Osteoblast (primary cell): Measurements from ENCODE around the gene MACROD2. TPM values are rescaled to one million over a fixed set of nuclear protein-coding genes. Genes with fewer than 3 reads are reported as not detected.
"Not testable (repeated sequence)": the region's sequence is repeated elsewhere in the genome, so short reads cannot be mapped to it uniquely, and the experiment has no call there.

Experiments
- DNase-seq: peaks from one replicate; pipeline ENCODE4 v3.0.0; 2011; ENCODE audit warnings: low spot score, mixed read lengths; ENCODE audit not compliant: insufficient read length; ENCODE audit errors: missing footprints
- H2AFZ ChIP-seq: 2 replicates; pipeline ENCODE4 v1.6.0; 2011; ENCODE audit warnings: mild to moderate bottlenecking, low read length
- H3K27ac ChIP-seq: 2 replicates; pipeline ENCODE4 v1.5.1; 2011; ENCODE audit warnings: mild to moderate bottlenecking, low read depth, low read length, moderate library complexity
- H3K27me3 ChIP-seq: 2 replicates; pipeline ENCODE4 v1.6.0; 2012; ENCODE audit warnings: mild to moderate bottlenecking, control low read depth, inconsistent platforms, low read length, moderate library complexity; ENCODE audit not compliant: insufficient read depth
- H3K36me3 ChIP-seq: 2 replicates; pipeline ENCODE4 v1.5.1; 2011; ENCODE audit warnings: mild to moderate bottlenecking, low read length, control low read depth, moderate library complexity; ENCODE audit not compliant: insufficient read depth
- H3K4me1 ChIP-seq: 2 replicates; pipeline ENCODE4 v1.5.1; 2011; ENCODE audit warnings: mild to moderate bottlenecking, low read length, control low read depth, moderate library complexity; ENCODE audit not compliant: insufficient read depth
- H3K4me2 ChIP-seq: 2 replicates; pipeline ENCODE4 v1.6.0; 2011; ENCODE audit warnings: mild to moderate bottlenecking, low read length; ENCODE audit not compliant: insufficient read depth
- H3K4me3 ChIP-seq: fragments of 200-600 bp; sonication (generic); 3 replicates; pipeline ENCODE4 v1.5.1; 2012; ENCODE audit warnings: mild to moderate bottlenecking, low read length, inconsistent platforms; ENCODE audit not compliant: insufficient read depth
- H3K79me2 ChIP-seq: 2 replicates; pipeline ENCODE4 v1.6.0; 2012; ENCODE audit warnings: mild to moderate bottlenecking, low read length, control low read depth, inconsistent platforms; ENCODE audit not compliant: insufficient read depth
- H3K9me3 ChIP-seq: 2 replicates; pipeline ENCODE4 v1.5.1; 2011; ENCODE audit warnings: low read depth, low read length, control low read depth
- H4K20me1 ChIP-seq: 2 replicates; pipeline ENCODE4 v1.6.0; 2012; ENCODE audit warnings: mild to moderate bottlenecking, low read length, control low read depth; ENCODE audit not compliant: insufficient read depth
- total RNA-seq: library from RNA; depleted of rRNA; stranded (reverse); fragments of >200 nt; gene quantifications from 2 replicates; pipeline ENCODE4 v1.2.3, GENCODE V29; 2012
- TF ChIP-seq, protein P1 (sequence below): IDR thresholded peaks from 2 replicates; pipeline ENCODE4 v1.5.1; 2011; ENCODE audit warnings: mild to moderate bottlenecking, low read depth, low read length, moderate library complexity; ENCODE audit errors: extremely low read depth

MACROD2 gene
- total RNA-seq, 1 donor, result 4.0 TPM

DNA sequence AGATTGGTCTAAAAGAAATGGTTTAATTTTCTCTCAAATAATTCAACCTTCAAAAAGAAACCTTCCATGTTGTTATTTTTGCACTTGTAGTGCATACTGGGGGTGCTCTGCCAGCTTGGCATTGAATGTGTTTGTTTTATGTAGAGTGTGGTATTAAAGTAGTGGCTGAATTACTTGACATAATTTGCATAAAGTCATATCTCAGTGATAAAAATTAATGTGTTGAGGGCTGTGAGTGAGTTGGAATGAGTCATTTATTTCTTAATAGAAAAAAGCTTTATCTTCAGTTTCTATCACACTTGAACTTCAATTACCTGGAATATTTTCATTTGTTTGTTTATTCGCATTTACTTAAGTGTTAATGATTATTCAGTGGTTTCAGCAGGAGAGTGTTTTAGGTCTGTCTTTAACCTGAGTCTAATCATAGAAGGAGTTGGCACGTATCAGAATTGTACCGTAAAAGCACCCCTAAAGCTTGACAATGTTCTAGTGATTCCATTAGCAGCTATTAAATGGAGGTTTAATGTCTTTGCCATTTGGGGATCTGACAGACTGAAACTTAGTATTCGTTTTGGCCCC, 1143.3 kb downstream of the MACROD2 start:
- TF ChIP-seq, protein P1, sequence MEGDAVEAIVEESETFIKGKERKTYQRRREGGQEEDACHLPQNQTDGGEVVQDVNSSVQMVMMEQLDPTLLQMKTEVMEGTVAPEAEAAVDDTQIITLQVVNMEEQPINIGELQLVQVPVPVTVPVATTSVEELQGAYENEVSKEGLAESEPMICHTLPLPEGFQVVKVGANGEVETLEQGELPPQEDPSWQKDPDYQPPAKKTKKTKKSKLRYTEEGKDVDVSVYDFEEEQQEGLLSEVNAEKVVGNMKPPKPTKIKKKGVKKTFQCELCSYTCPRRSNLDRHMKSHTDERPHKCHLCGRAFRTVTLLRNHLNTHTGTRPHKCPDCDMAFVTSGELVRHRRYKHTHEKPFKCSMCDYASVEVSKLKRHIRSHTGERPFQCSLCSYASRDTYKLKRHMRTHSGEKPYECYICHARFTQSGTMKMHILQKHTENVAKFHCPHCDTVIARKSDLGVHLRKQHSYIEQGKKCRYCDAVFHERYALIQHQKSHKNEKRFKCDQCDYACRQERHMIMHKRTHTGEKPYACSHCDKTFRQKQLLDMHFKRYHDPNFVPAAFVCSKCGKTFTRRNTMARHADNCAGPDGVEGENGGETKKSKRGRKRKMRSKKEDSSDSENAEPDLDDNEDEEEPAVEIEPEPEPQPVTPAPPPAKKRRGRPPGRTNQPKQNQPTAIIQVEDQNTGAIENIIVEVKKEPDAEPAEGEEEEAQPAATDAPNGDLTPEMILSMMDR, result no peak
- no peak overlapping the region for H3K27ac ChIP-seq
- no peak overlapping the region for H3K4me3 ChIP-seq
- no peak overlapping the region for H3K4me2 ChIP-seq
- H3K27me3 ChIP-seq, result no peaks in the 10 kb centered on the region
- H4K20me1 ChIP-seq, result no peaks in the 10 kb centered on the region
- H3K9me3 ChIP-seq, result no peaks in the 10 kb centered on the region
- no peaks in the 10 kb centered on the region for H3K4me1 ChIP-seq
- H3K79me2 ChIP-seq, result no peaks in the 10 kb centered on the region
- DNase-seq, result no peak
- H3K36me3 ChIP-seq, result no peaks in the 10 kb centered on the region
- no peak overlapping the region for H2AFZ ChIP-seq

DNA sequence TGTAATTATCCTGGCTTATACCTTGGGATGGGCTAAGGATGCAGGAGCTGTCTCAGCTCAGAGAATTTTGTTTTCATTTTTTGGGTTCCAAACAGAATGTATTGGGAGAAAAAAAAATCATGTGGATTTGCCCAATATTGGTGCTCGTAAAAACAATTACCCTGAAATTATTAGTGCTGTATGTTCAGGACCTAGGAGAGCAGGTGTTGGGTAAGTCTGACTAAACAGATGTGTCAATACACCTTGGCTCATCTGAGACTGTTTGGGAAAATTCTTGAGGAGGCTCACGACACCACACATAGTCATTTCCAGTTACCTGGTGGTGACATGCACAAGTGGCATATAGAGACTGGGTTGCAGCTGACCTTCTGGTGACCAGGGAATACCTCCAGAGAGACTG, 1144.2 kb downstream of the MACROD2 start:
- no peak for DNase-seq
- no peak overlapping the region for H3K4me3 ChIP-seq
- no peaks in the 10 kb centered on the region for H3K9me3 ChIP-seq
- no peak overlapping the region for H2AFZ ChIP-seq
- H3K27ac ChIP-seq, result no peak overlapping the region
- H3K79me2 ChIP-seq, result no peaks in the 10 kb centered on the region
- TF ChIP-seq, protein P1, result no peak
- H3K4me2 ChIP-seq, result no peak overlapping the region
- no peaks in the 10 kb centered on the region for H3K4me1 ChIP-seq
- H3K36me3 ChIP-seq, result no peaks in the 10 kb centered on the region
- H3K27me3 ChIP-seq, result no peaks in the 10 kb centered on the region
- H4K20me1 ChIP-seq, result no peaks in the 10 kb centered on the region

DNA sequence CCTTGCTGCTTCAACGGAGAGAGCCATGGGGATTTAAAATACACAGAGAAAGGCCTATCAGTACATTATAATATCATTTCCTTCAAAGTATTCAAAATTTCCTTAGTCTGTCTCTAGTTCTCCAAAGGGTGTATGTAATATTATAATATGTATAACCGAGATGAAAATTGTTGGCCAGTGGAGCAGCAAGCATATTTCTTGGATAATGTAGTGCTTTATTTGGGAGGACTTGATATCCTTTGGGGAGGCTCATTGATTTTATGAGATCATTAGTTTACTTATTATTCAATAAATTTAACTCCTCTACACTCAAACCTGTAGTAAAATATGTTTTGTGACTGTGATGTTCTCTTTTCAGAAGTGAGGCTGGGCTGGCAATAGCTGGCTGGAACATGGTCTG, 1145.0 kb downstream of the MACROD2 start:
- no peak for DNase-seq
- Histone ChIP-seq H2AFZ (no peak overlapping the region), H3K9me3 (no peaks in the 10 kb centered on the region), H3K27ac (no peak overlapping the region), H3K27me3 (no peaks in the 10 kb centered on the region), H3K79me2 (no peaks in the 10 kb centered on the region), H3K4me2 (no peak overlapping the region), H3K4me1 (no peaks in the 10 kb centered on the region), H3K36me3 (no peaks in the 10 kb centered on the region), H3K4me3 (no peak overlapping the region), H4K20me1 (no peaks in the 10 kb centered on the region)
- TF ChIP-seq, protein P1, result no peak

DNA sequence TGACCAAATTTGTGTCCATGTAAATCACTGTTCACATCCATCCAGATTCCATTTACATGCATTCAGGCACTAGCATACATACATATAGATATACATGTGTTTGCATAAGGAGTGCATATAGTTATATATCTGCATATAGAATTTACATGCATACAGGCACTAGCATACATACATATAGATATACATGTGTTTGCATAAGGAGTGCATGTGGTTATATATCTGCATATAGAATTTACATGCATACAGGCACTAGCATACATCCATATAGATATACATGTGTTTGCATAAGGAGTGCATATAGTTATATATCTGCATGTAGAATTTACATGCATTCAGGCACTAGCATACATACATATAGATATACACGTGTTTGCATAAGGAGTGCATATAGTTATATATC, 1145.6 kb downstream of the MACROD2 start:
- H3K27ac ChIP-seq, H4K20me1 ChIP-seq, H2AFZ ChIP-seq, H3K9me3 ChIP-seq, H3K4me3 ChIP-seq, H3K27me3 ChIP-seq, H3K79me2 ChIP-seq, H3K36me3 ChIP-seq, DNase-seq, H3K4me1 ChIP-seq, H3K4me2 ChIP-seq: not testable (repeated sequence)
